HG02571 (cell line): ENCODE results near the gene HOXB8.

Experiments
- ATAC-seq: cut with Tn5 transposase; IDR thresholded peaks from one replicate; pipeline ENCODE4 v1.9.1; 2021; ENCODE audit warnings: mild to moderate bottlenecking, moderate library complexity; ENCODE audit not compliant: unreplicated experiment

Gene HOXB8

GRCh38 chr17:48611213-48611612 lies 3.9 kb downstream of the HOXB8 start:
- ATAC-seq = no peak

- ATAC-seq = no peak
Observed at GRCh38 chr17:48610282-48611211, 4.5 kb downstream of the HOXB8 start, which contains the start of gene HOXB7. Gene HOXB7 (minus strand): TSS chr17:48611017. CDS start chr17:48610918, 99 bp downstream.

GRCh38 chr17:48609759-48610281 lies 5.3 kb downstream of the HOXB8 start:
- no peak for ATAC-seq

- no peak for ATAC-seq
Observed at GRCh38 chr17:48609033-48609432, 6.1 kb downstream of the HOXB8 start.

GRCh38 chr17:48608494-48608834 lies 6.6 kb downstream of the HOXB8 start:
- ATAC-seq = no peak

- no peak for ATAC-seq
Observed at GRCh38 chr17:48606892-48607614, 8.0 kb downstream of the HOXB8 start.

- ATAC-seq = no peak
Observed at GRCh38 chr17:48605991-48606891, 8.9 kb downstream of the HOXB8 start.

- no peak for ATAC-seq
Observed at GRCh38 chr17:48605409-48605919, 9.6 kb downstream of the HOXB8 start.

- no peak for ATAC-seq
Observed at GRCh38 chr17:48604770-48605329, 10.2 kb downstream of the HOXB8 start, which contains the start of gene HOXB6. Gene HOXB6 (minus strand): TSS chr17:48604986. CDS start chr17:48598150, 6,836 bp downstream.

- no peak for ATAC-seq
Observed at GRCh38 chr17:48603959-48604769, 10.9 kb downstream of the HOXB8 start.

- ATAC-seq = no peak
Observed at GRCh38 chr17:48601539-48602425, 13.3 kb downstream of the HOXB8 start.

- no peak for ATAC-seq
Observed at GRCh38 chr17:48601207-48601538, 13.9 kb downstream of the HOXB8 start.

- ATAC-seq = no peak
Observed at GRCh38 chr17:48600244-48601098, 14.6 kb downstream of the HOXB8 start.

GRCh38 chr17:48599354-48599753 lies 15.7 kb downstream of the HOXB8 start:
- no peak for ATAC-seq

- ATAC-seq = no peak
Observed at GRCh38 chr17:48598736-48599135, 16.4 kb downstream of the HOXB8 start.

- ATAC-seq = no peak
Observed at GRCh38 chr17:48597778-48598631, 17.1 kb downstream of the HOXB8 start.

- no peak for ATAC-seq
Observed at GRCh38 chr17:48597528-48597777, 17.6 kb downstream of the HOXB8 start.
